Measurements from ENCODE around the gene TTC17.

Gene TTC17

DNA sequence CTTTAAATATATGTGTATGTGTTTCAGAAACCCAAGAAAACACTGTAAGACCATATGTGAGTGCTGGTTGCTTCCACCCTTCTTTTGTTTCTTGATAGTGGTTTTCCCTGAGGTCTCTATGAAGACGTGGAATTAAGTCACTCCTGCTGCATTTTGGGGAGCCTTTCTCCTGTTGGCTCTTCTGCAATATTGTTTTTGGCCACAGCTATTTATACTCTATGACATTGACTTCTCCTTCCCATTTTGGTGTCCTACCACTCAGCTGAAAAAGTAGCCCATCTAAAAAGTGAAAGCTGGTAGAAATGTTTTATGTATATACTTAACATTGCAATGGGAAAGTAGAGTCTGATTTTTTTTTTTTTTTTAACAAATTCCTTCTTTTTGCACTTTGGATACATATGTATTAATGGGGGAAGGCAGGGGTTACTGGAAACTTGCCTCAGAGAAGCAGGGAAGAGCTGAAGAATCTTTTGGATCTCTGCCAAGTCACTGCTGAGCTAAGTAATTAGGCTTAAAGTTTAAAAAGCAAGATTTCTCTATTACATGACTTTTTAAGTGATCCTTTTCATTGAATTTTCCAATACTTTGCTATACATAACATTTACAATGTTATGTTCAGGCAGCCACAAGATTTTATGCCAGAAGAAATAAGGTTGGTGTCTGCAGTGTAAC, 1.8 kb downstream of the TTC17 start:
- H3K9me3 Mint-ChIP-seq: no peaks in the 10 kb centered on the region
- peak overlapping the region; percentile 95 to 99 for H3K4me3 Mint-ChIP-seq
- peak overlapping the region; percentile 100 for H3K27ac Mint-ChIP-seq
- peaks cover 12 to 29% of the 10 kb centered on the region in 2 donors for H3K4me1 Mint-ChIP-seq
- H3K36me3 Mint-ChIP-seq: peaks cover 7 to 17% of the 10 kb centered on the region in 2 donors
- DNase-seq (no peak), ATAC-seq (replicated peaks) (no peak)
- no peaks in the 10 kb centered on the region for H3K27me3 Mint-ChIP-seq

DNA sequence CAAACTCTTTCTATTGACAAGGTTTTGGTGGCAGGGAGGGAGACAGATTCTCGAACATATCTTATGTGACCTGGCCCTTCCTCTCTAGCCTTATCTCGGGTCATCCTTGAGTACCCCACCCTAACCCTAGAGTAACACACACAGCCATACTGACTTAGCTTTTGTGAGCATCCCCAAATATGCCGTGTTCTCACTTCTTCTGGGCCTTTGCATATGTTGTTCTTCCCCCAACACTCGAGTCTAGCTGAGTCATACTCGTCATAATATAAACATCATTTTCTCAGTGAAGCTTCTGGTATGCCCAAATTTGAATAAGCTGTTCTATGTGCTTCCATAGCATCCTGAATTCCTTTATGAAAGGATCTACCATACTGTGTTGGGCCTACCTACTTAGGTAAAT, 8.0 kb downstream of the TTC17 start:
- Mint-ChIP-seq H3K36me3 (peaks cover 16 to 31% of the 10 kb centered on the region in 2 donors), H3K27ac (no peak overlapping the region), H3K9me3 (no peaks in the 10 kb centered on the region), H3K4me1 (peaks cover 23 to 36% of the 10 kb centered on the region in 2 donors), H3K27me3 (no peaks in the 10 kb centered on the region), H3K4me3 (no peak overlapping the region)
- DNase-seq: no peak
- ATAC-seq (replicated peaks): no peak

DNA sequence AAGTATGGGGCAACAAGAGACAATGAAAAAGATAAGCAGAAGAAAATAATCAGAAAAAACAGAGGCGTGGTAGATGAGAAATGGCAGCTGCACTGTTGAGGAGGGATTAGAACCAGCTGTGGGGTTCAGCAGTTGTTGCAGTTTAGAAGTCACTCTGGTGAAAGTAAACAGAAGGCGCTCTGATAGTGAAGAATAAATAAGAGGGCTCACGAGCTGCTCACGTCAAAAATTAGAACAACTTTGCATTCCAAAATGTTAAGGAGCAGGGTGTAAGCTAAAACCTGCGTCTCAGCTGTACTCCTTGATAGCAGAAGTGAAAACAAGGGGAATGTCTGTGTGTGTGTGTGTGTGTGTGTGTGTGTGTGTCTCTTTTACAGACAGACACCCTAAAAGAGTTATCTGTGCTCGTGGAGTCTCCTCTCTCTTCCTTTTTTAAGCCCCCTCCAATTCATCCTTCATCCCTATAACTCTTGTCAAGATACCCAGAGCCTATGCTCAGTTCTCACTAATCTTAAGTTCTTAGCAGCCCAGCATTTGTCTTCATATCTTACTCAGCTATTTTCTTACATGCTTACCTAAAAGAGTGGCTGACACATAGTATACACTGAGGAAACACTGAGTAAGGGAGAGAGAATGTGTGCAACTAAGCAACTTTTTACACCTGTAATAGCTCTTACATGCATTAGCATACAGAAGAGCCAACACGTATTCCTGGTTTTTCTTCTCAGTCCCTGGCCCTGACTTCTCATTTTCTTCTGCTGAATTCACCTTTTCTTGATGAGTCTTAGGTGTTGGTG, 8.9 kb downstream of the TTC17 start:
- peak overlapping the region in 1 of 2 donors; percentile 1 for H3K4me3 Mint-ChIP-seq
- peaks cover 16 to 32% of the 10 kb centered on the region in 2 donors for H3K36me3 Mint-ChIP-seq
- no peaks in the 10 kb centered on the region for H3K27me3 Mint-ChIP-seq
- H3K9me3 Mint-ChIP-seq: no peaks in the 10 kb centered on the region
- ATAC-seq (replicated peaks) (peak; percentile 91 to 97), DNase-seq (peak; percentile 40)
- no peak overlapping the region for H3K27ac Mint-ChIP-seq
- peaks cover 23 to 36% of the 10 kb centered on the region in 2 donors for H3K4me1 Mint-ChIP-seq

DNA sequence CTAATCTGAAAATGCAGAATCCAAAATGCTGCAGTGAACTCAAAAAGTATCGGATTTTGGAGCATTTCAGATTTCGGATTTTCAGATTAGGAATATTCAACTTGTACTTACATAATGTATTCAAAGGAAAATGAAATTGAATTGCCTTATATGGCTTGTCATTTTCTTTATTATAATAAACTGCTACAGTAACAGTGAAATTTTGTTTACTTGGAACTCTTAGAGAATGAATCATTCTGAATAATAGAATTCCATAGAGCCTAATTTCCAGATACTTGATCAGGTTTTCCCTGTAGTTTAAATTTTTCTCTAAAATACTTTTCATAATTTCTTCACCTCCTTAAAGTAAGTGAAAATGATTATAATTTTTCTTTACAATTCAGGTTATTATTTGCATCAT, 17.3 kb downstream of the TTC17 start:
- Mint-ChIP-seq H3K36me3 (peaks cover 7 to 9% of the 10 kb centered on the region in 2 donors), H3K4me1 (peaks cover 10% of the 10 kb centered on the region in 2 donors), H3K4me3 (no peak overlapping the region), H3K27ac (no peak overlapping the region), H3K9me3 (no peaks in the 10 kb centered on the region), H3K27me3 (no peaks in the 10 kb centered on the region)
- no peak for DNase-seq
- ATAC-seq (replicated peaks): no peak

DNA sequence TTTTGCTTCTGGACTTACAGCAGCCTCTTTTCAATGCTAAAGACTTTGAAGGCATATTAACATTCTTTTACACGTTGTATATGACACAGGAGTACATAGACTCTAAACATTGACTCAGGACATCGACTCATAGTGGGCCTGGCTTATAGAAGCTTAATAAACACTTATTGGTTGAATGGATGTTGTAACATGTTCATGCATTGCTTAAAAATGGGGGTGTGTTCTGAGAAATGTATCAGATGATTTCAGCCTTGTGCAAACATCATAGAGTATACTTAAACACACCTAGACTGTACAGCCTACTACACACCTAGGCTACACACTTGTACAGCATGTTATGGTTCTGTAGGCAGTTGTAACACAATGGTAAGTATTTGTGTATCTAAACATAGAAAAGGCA, 17.9 kb downstream of the TTC17 start:
- H3K27me3 Mint-ChIP-seq: no peaks in the 10 kb centered on the region
- no peak for DNase-seq
- H3K36me3 Mint-ChIP-seq: peaks cover 8 to 11% of the 10 kb centered on the region in 2 donors
- H3K4me1 Mint-ChIP-seq: peaks cover 10 to 11% of the 10 kb centered on the region in 2 donors
- H3K4me3 Mint-ChIP-seq: no peak overlapping the region
- H3K9me3 Mint-ChIP-seq: no peaks in the 10 kb centered on the region
- no peak overlapping the region for H3K27ac Mint-ChIP-seq
- no peak for ATAC-seq (replicated peaks)

DNA sequence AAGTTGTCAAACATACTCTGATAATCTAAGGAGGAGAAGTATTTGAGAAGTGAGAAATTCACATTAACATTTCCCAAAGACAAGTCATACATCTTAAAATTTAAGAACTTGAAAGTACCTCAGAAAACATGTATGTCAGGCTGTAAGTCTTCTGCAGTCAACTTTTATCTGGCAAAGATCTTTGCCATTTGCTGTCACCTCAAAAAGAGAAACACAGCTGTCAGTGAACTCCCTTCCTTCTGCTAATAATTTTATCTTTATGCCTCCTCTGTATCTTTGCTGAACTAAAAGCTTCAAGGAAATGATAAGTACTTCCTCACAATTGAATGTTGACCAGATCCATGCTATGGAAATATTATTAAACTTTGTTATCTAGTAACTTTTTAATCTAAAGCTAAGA, 18.7 kb downstream of the TTC17 start:
- Mint-ChIP-seq H3K9me3 (no peaks in the 10 kb centered on the region), H3K4me3 (no peak overlapping the region), H3K27me3 (no peaks in the 10 kb centered on the region), H3K4me1 (peaks cover 10 to 14% of the 10 kb centered on the region in 2 donors), H3K36me3 (peaks cover 11 to 15% of the 10 kb centered on the region in 2 donors), H3K27ac (no peak overlapping the region)
- ATAC-seq (replicated peaks) (no peak), DNase-seq (no peak)

DNA sequence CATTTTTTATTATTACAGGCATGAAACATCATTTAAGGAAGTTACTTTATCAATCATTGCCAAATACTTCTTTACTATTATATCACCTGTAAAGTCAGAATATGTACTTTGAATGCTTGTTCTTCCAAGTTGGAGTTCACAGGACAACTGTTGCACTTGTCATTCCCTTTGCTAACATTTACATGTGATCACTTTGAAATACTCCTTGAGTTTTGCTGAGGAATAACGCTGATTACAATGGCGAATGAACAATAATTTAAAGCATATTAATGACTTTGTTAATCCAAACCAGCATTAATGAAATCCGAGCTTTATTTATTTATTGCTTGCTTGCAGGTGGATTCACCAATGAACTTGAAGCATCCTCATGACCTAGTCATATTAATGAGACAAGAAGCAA, 20.2 kb downstream of the TTC17 start:
- Mint-ChIP-seq H3K9me3 (no peaks in the 10 kb centered on the region), H3K4me3 (no peak overlapping the region), H3K27me3 (no peaks in the 10 kb centered on the region), H3K27ac (no peak overlapping the region), H3K4me1 (peaks cover 13 to 14% of the 10 kb centered on the region in 2 donors), H3K36me3 (peaks cover 13 to 20% of the 10 kb centered on the region in 2 donors)
- DNase-seq: no peak
- no peak for ATAC-seq (replicated peaks)

DNA sequence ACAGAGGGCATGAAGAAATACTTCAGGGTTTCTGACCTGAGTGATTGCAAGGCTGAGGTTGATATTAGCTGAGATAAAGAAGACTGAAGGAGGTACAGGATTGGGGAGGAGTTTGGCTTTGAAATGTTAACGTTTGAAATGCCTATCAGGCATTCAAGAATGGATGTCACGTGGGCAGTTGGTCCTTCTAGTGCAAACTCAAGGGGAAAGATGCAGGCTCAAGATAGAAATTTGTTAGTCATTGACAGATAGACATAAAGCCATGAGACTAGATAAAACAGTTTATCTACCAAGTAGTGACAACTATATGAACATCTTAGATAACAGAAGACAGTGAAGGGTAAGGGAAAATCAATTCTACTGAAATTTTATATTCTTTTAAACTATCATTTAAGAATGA, 23.1 kb downstream of the TTC17 start:
- no peak for DNase-seq
- H3K27me3 Mint-ChIP-seq: no peaks in the 10 kb centered on the region
- H3K4me3 Mint-ChIP-seq: no peak overlapping the region
- no peak for ATAC-seq (replicated peaks)
- no peak overlapping the region for H3K27ac Mint-ChIP-seq
- H3K4me1 Mint-ChIP-seq: peaks cover 6 to 7% of the 10 kb centered on the region in 2 donors
- no peaks in the 10 kb centered on the region for H3K9me3 Mint-ChIP-seq
- H3K36me3 Mint-ChIP-seq: peaks cover 9 to 24% of the 10 kb centered on the region in 2 donors

DNA sequence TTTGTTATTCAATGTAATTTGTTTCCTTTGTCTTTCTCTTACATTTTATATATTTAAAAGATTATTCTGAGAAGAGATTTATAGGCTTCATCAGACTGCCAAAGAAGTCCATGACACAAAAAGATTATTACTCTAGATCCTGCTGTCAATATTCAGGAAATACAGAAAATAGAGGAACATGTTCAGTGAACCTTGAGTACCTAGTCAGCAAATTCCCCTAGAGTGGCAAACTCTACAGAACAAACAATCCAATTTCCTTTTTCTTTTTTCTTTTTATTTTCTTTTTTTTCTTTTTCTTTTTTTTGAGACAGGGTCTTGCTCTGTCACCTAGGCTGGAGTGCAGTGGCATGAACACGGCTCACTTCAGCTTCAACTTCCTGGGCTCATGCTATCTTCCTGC, 23.9 kb downstream of the TTC17 start:
- Mint-ChIP-seq H3K27me3 (no peaks in the 10 kb centered on the region), H3K36me3 (peaks cover 9 to 24% of the 10 kb centered on the region in 2 donors), H3K9me3 (no peaks in the 10 kb centered on the region), H3K4me1 (peaks cover 6 to 7% of the 10 kb centered on the region in 2 donors), H3K27ac (peak overlapping the region; percentile 9), H3K4me3 (no peak overlapping the region)
- ATAC-seq (replicated peaks) (no peak), DNase-seq (no peak)

DNA sequence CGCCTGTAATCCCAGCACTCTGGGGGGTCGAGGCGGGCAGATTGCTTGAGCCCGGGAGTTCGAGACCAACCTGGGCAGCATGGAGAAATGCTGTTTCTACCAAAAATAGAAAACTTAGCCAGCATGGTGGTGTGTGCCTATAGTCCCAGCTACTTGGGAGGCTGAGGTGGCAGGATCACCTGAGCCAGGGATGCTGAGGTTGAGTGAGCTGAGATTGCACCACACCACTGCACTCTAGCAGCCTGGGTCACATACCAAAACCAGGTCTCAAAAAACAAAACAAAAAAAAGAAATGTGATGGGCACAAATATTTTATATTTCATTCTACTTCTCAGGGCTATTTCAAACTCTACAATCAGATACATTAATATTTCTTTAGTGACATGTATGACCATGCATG, 25.7 kb downstream of the TTC17 start:
- Mint-ChIP-seq H3K9me3 (no peaks in the 10 kb centered on the region), H3K4me3 (no peak overlapping the region), H3K27ac (no peak overlapping the region), H3K4me1 (peaks cover 4 to 6% of the 10 kb centered on the region in 2 donors), H3K27me3 (no peaks in the 10 kb centered on the region), H3K36me3 (peaks cover 13 to 27% of the 10 kb centered on the region in 2 donors)
- no peak for DNase-seq
- ATAC-seq (replicated peaks): no peak

DNA sequence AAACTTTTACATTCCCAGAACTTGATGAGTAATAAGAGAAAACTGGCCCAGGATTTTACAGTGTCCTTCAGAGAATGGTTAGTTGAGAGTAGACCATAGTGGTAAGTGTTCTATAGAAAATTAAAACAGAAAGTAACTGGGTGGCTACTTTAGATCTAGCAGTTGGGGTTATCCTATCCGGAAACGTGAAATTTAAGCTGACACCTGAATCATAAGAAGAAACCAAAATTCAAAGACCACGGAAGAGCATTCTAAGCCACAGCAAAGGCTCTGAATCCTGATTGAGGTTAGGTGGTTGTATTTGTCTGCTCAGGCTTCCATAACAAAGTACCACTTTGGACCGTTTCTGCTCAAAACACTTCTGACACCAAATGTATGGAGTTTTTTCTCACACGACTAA, 34.0 kb downstream of the TTC17 start:
- ATAC-seq (replicated peaks) (no peak), DNase-seq (no peak)
- no peak overlapping the region for H3K4me3 Mint-ChIP-seq
- no peak overlapping the region for H3K27ac Mint-ChIP-seq
- H3K27me3 Mint-ChIP-seq: no peaks in the 10 kb centered on the region
- no peaks in the 10 kb centered on the region for H3K9me3 Mint-ChIP-seq
- no peaks in the 10 kb centered on the region for H3K4me1 Mint-ChIP-seq
- H3K36me3 Mint-ChIP-seq: peaks cover 38 to 45% of the 10 kb centered on the region in 2 donors

DNA sequence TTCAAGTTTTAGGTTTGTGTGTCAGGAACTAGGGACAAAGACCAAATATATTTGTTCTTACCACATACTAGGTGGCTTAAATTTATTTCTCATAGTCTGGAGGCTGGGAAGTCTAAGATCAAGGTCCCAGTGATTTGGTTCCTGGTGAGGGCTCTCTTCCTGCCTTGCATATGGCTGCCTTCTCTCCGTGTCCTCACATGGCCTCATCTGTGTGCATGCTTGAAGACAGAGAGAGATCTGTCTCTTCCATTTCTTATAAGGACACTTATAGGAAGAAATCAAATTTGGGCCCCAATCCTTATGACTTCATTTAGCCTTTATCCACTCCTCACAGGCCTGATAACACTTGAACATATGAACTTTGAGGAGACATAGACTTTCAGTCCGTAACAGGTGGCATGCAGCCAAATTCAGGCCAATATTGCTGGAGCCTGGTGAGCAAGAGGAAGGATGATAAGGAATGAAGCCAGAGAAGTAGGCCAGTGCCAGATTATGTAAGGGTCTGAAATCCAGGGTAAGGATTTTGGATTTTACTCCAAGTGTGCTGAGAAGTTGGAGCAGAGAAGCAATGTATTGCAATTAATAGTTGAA, 35.1 kb downstream of the TTC17 start:
- Mint-ChIP-seq H3K27ac (peak overlapping the region; percentile 26), H3K36me3 (peaks cover 38 to 48% of the 10 kb centered on the region in 2 donors), H3K9me3 (no peaks in the 10 kb centered on the region), H3K4me1 (no peaks in the 10 kb centered on the region), H3K27me3 (no peaks in the 10 kb centered on the region), H3K4me3 (no peak overlapping the region)
- no peak for ATAC-seq (replicated peaks)
- DNase-seq: no peak

DNA sequence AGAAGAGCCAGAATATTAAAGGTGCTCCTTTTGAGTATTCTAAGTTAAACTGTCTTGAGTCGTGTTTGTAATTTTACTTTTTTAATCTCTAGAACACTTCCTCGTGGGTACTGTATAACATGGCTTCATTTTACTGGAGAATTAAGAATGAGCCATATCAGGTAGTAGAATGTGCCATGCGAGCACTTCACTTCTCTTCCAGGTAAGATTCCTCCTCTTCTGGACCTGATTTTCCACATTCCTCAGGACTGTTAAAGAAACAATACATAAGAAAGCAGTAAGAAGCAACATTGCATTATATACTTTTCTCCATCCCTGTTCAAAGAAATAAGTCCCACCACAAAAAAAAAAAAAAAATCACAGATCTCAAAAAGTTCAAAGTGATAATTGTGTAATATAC, 37.9 kb downstream of the TTC17 start:
- DNase-seq (no peak), ATAC-seq (replicated peaks) (no peak)
- Mint-ChIP-seq H3K27ac (no peak overlapping the region), H3K9me3 (no peaks in the 10 kb centered on the region), H3K4me3 (no peak overlapping the region), H3K4me1 (no peaks in the 10 kb centered on the region), H3K36me3 (peaks cover 34 to 59% of the 10 kb centered on the region in 2 donors), H3K27me3 (no peaks in the 10 kb centered on the region)

DNA sequence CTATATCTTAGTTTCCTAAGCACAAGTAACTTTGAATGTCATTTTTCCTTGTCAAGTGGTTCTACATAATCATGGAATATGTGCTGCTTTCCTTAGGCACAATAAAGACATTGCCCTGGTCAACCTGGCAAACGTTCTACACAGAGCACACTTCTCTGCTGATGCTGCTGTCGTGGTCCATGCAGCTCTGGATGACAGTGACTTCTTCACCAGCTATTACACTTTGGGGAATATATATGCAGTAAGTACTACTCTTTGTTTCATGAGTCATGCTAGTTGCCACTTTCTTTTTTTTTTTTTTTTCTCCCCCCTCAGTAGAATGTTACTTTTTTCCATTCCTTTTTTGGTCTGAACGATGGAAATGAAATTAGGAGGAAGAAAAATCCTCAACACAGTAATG, 38.5 kb downstream of the TTC17 start:
- H3K4me1 Mint-ChIP-seq: no peaks in the 10 kb centered on the region
- no peaks in the 10 kb centered on the region for H3K27me3 Mint-ChIP-seq
- H3K27ac Mint-ChIP-seq: no peak overlapping the region
- DNase-seq: no peak
- ATAC-seq (replicated peaks): no peak
- no peak overlapping the region for H3K4me3 Mint-ChIP-seq
- peaks cover 36 to 63% of the 10 kb centered on the region in 2 donors for H3K36me3 Mint-ChIP-seq
- H3K9me3 Mint-ChIP-seq: no peaks in the 10 kb centered on the region

Data from stimulated activated naive B cell treated with anti-CD40 and anti-IgM and Interleukin-4, amounts not matched to agents 10 μg/mL and 1 μg/mL and 100 μg/mL, for 72 hours (primary cell).